Measurements from ENCODE around the gene DOK7.

The DOK7 gene

GRCh38 chr4:3514806-3515501 is 51.8 kb downstream of the DOK7 start:
- Mint-ChIP-seq H3K9me3 (no peaks in the 10 kb centered on the region), H3K4me1 (no peaks in the 10 kb centered on the region), H3K36me3 (ENCODE audit: low read depth) (peaks cover 27% of the 10 kb centered on the region), H3K4me3 (no peak overlapping the region), H3K27me3 (no peaks in the 10 kb centered on the region), H3K27ac (no peak overlapping the region)
- ATAC-seq (no peak), DNase-seq (no peak)

- ATAC-seq (no peak), DNase-seq (no peak)
- Mint-ChIP-seq H3K27ac (no peak overlapping the region), H3K27me3 (no peaks in the 10 kb centered on the region), H3K36me3 (ENCODE audit: low read depth) (peaks cover 24% of the 10 kb centered on the region), H3K4me3 (no peak overlapping the region), H3K9me3 (no peaks in the 10 kb centered on the region), H3K4me1 (no peaks in the 10 kb centered on the region)
Measured at GRCh38 chr4:3515646-3516045, 52.5 kb downstream of the DOK7 start.

- H3K4me3 Mint-ChIP-seq: no peak overlapping the region
- no peaks in the 10 kb centered on the region for H3K4me1 Mint-ChIP-seq
- no peaks in the 10 kb centered on the region for H3K9me3 Mint-ChIP-seq
- no peak overlapping the region for H3K27ac Mint-ChIP-seq
- peaks cover 20% of the 10 kb centered on the region for H3K36me3 Mint-ChIP-seq (ENCODE audit: low read depth)
- DNase-seq (no peak), ATAC-seq (no peak)
- H3K27me3 Mint-ChIP-seq: no peaks in the 10 kb centered on the region
Measured at GRCh38 chr4:3516061-3516835, 53.1 kb downstream of the DOK7 start.

- peaks cover 19% of the 10 kb centered on the region for H3K36me3 Mint-ChIP-seq (ENCODE audit: low read depth)
Measured at GRCh38 chr4:3516836-3517730, 54.0 kb downstream of the DOK7 start.

GRCh38 chr4:3517731-3518510 is 54.8 kb downstream of the DOK7 start:
- no peak for ATAC-seq
- Mint-ChIP-seq H3K36me3 (ENCODE audit: low read depth) (peaks cover 11% of the 10 kb centered on the region), H3K4me3 (no peak overlapping the region), H3K9me3 (no peaks in the 10 kb centered on the region), H3K27me3 (no peaks in the 10 kb centered on the region), H3K27ac (no peak overlapping the region), H3K4me1 (no peaks in the 10 kb centered on the region)
- no peak for DNase-seq

More at GRCh38 chr4:3516836-3517730, 54.0 kb downstream of the DOK7 start:
- H3K4me3 Mint-ChIP-seq: no peak overlapping the region
- H3K27me3 Mint-ChIP-seq: no peaks in the 10 kb centered on the region
- H3K4me1 Mint-ChIP-seq: no peaks in the 10 kb centered on the region
- no peaks in the 10 kb centered on the region for H3K9me3 Mint-ChIP-seq
- ATAC-seq (no peak), DNase-seq (no peak)
- H3K27ac Mint-ChIP-seq: no peak overlapping the region

GRCh38 chr4:3518511-3518880 is 55.4 kb downstream of the DOK7 start:
- peaks cover 9% of the 10 kb centered on the region for H3K36me3 Mint-ChIP-seq (ENCODE audit: low read depth)
- no peak overlapping the region for H3K4me3 Mint-ChIP-seq
- H3K4me1 Mint-ChIP-seq: no peaks in the 10 kb centered on the region
- H3K27me3 Mint-ChIP-seq: no peaks in the 10 kb centered on the region
- no peaks in the 10 kb centered on the region for H3K9me3 Mint-ChIP-seq
- ATAC-seq (no peak), DNase-seq (no peak)
- H3K27ac Mint-ChIP-seq: no peak overlapping the region

- H3K27me3 Mint-ChIP-seq: no peaks in the 10 kb centered on the region
- no peak overlapping the region for H3K4me3 Mint-ChIP-seq
- ATAC-seq (no peak), DNase-seq (no peak)
- no peak overlapping the region for H3K27ac Mint-ChIP-seq
- no peaks in the 10 kb centered on the region for H3K9me3 Mint-ChIP-seq
- H3K4me1 Mint-ChIP-seq: no peaks in the 10 kb centered on the region
- H3K36me3 Mint-ChIP-seq (ENCODE audit: low read depth): peaks cover 9% of the 10 kb centered on the region
Measured at GRCh38 chr4:3518941-3519340, 55.8 kb downstream of the DOK7 start.

GRCh38 chr4:3519468-3520264 is 56.6 kb downstream of the DOK7 start:
- Mint-ChIP-seq H3K4me3 (no peak overlapping the region), H3K4me1 (no peaks in the 10 kb centered on the region), H3K27ac (no peak overlapping the region), H3K36me3 (ENCODE audit: low read depth) (peaks cover 10% of the 10 kb centered on the region), H3K9me3 (no peaks in the 10 kb centered on the region), H3K27me3 (no peaks in the 10 kb centered on the region)
- no peak for DNase-seq
- no peak for ATAC-seq

GRCh38 chr4:3520276-3520675 is 57.2 kb downstream of the DOK7 start:
- no peaks in the 10 kb centered on the region for H3K9me3 Mint-ChIP-seq
- H3K4me3 Mint-ChIP-seq: no peak overlapping the region
- H3K27ac Mint-ChIP-seq: no peak overlapping the region
- H3K4me1 Mint-ChIP-seq: no peaks in the 10 kb centered on the region
- DNase-seq: no peak
- H3K27me3 Mint-ChIP-seq: no peaks in the 10 kb centered on the region
- peaks cover 12% of the 10 kb centered on the region for H3K36me3 Mint-ChIP-seq (ENCODE audit: low read depth)
- ATAC-seq: no peak

GRCh38 chr4:3520796-3521600 is 57.9 kb downstream of the DOK7 start:
- DNase-seq: no peak
- H3K36me3 Mint-ChIP-seq (ENCODE audit: low read depth): peaks cover 12% of the 10 kb centered on the region
- no peaks in the 10 kb centered on the region for H3K4me1 Mint-ChIP-seq
- H3K4me3 Mint-ChIP-seq: no peak overlapping the region
- H3K27ac Mint-ChIP-seq: no peak overlapping the region
- no peaks in the 10 kb centered on the region for H3K27me3 Mint-ChIP-seq
- H3K9me3 Mint-ChIP-seq: no peaks in the 10 kb centered on the region
- ATAC-seq: no peak

GRCh38 chr4:3521621-3522325 is 58.7 kb downstream of the DOK7 start:
- Mint-ChIP-seq H3K27me3 (no peaks in the 10 kb centered on the region), H3K36me3 (ENCODE audit: low read depth) (peaks cover 12% of the 10 kb centered on the region), H3K9me3 (no peaks in the 10 kb centered on the region), H3K4me3 (no peak overlapping the region), H3K4me1 (peaks cover 2% of the 10 kb centered on the region), H3K27ac (no peak overlapping the region)
- DNase-seq (no peak), ATAC-seq (no peak)

- ATAC-seq: no peak
- no peak for DNase-seq
- no peak overlapping the region for H3K27ac Mint-ChIP-seq
- H3K4me1 Mint-ChIP-seq: peaks cover 2% of the 10 kb centered on the region
- no peaks in the 10 kb centered on the region for H3K27me3 Mint-ChIP-seq
- H3K36me3 Mint-ChIP-seq (ENCODE audit: low read depth): peaks cover 10% of the 10 kb centered on the region
- no peaks in the 10 kb centered on the region for H3K9me3 Mint-ChIP-seq
- no peak overlapping the region for H3K4me3 Mint-ChIP-seq
Measured at GRCh38 chr4:3522326-3522640, 59.2 kb downstream of the DOK7 start.

GRCh38 chr4:3522651-3523050 is 59.5 kb downstream of the DOK7 start:
- H3K4me1 Mint-ChIP-seq: peaks cover 2% of the 10 kb centered on the region
- no peaks in the 10 kb centered on the region for H3K9me3 Mint-ChIP-seq
- no peaks in the 10 kb centered on the region for H3K27me3 Mint-ChIP-seq
- peaks cover 8% of the 10 kb centered on the region for H3K36me3 Mint-ChIP-seq (ENCODE audit: low read depth)
- no peak overlapping the region for H3K4me3 Mint-ChIP-seq
- no peak overlapping the region for H3K27ac Mint-ChIP-seq
- no peak for ATAC-seq
- DNase-seq: no peak
